Measurements from ENCODE around the gene ITFG1.

- TF ChIP-seq, protein P1, sequence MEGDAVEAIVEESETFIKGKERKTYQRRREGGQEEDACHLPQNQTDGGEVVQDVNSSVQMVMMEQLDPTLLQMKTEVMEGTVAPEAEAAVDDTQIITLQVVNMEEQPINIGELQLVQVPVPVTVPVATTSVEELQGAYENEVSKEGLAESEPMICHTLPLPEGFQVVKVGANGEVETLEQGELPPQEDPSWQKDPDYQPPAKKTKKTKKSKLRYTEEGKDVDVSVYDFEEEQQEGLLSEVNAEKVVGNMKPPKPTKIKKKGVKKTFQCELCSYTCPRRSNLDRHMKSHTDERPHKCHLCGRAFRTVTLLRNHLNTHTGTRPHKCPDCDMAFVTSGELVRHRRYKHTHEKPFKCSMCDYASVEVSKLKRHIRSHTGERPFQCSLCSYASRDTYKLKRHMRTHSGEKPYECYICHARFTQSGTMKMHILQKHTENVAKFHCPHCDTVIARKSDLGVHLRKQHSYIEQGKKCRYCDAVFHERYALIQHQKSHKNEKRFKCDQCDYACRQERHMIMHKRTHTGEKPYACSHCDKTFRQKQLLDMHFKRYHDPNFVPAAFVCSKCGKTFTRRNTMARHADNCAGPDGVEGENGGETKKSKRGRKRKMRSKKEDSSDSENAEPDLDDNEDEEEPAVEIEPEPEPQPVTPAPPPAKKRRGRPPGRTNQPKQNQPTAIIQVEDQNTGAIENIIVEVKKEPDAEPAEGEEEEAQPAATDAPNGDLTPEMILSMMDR (conservative IDR thresholded peaks at IDR 0.05; ENCODE audit: low read length), result no peak
- TF ChIP-seq EZH2phosphoT487 (IDR thresholded peaks at IDR 0.05; ENCODE audit: borderline replicate concordance), result no peak
Measured at GRCh38 chr16:47144559-47144877, 316.3 kb downstream of the ITFG1 start.

Data from Loucy (cell line).